NB4 (cell line): ENCODE measurements around the gene ZNF316.

ENCODE experiments used
- DNase-seq: peaks from one replicate; pipeline ENCODE4 v3.0.0; 2010; ENCODE audit warnings: low read depth
- H3K4me3 ChIP-seq: one replicate; pipeline ENCODE4 v1.5.1; 2011; ENCODE audit warnings: mild to moderate bottlenecking, low read depth, low read length, moderate library complexity
- CTCF ChIP-seq: IDR thresholded peaks from one replicate; pipeline ENCODE4 v1.5.1; 2012; ENCODE audit warnings: low read depth, low read length
- MAX ChIP-seq: IDR thresholded peaks from 2 replicates; pipeline ENCODE4 v1.6.1; 2011; ENCODE audit warnings: low read depth, low read length
- MYC ChIP-seq: IDR thresholded peaks from 2 replicates; pipeline ENCODE4 v1.6.1; 2011; ENCODE audit warnings: low read depth, low read length
- POLR2A ChIP-seq: IDR thresholded peaks from 2 replicates; pipeline ENCODE4 v1.6.1; 2011; ENCODE audit warnings: mild to moderate bottlenecking; ENCODE audit not compliant: insufficient read length; ENCODE audit errors: extremely low read depth

The ZNF316 gene

GRCh38 chr7:6641305-6642035 is 4.4 kb downstream of the ZNF316 start:
- H3K4me3 ChIP-seq: no peak overlapping the region
- no peak for DNase-seq
- no peak for TF ChIP-seq MAX
- no peak for TF ChIP-seq MYC
- TF ChIP-seq CTCF: no peak
- TF ChIP-seq POLR2A: no peak

- TF ChIP-seq MYC: no peak
- TF ChIP-seq CTCF: no peak
- TF ChIP-seq POLR2A: no peak
- TF ChIP-seq MAX: no peak
- H3K4me3 ChIP-seq: no peak overlapping the region
- DNase-seq: no peak
Observed at GRCh38 chr7:6642239-6642839, 5.2 kb downstream of the ZNF316 start.

GRCh38 chr7:6642861-6643640 is 5.9 kb downstream of the ZNF316 start:
- no peak for DNase-seq
- TF ChIP-seq MAX (no peak), MYC (no peak), CTCF (no peak), POLR2A (no peak)
- no peak overlapping the region for H3K4me3 ChIP-seq

- no peak for DNase-seq
- TF ChIP-seq MYC (no peak), MAX (no peak), CTCF (no peak), POLR2A (no peak)
- no peak overlapping the region for H3K4me3 ChIP-seq
Observed at GRCh38 chr7:6643915-6644625, 7.0 kb downstream of the ZNF316 start.

GRCh38 chr7:6644728-6645127 is 7.6 kb downstream of the ZNF316 start:
- no peak for TF ChIP-seq CTCF
- DNase-seq: no peak

More at GRCh38 chr7:6644728-6645127, 7.6 kb downstream of the ZNF316 start:
- no peak overlapping the region for H3K4me3 ChIP-seq
